Panc1 (cell line): ENCODE measurements around the gene SLC10A1. TPM values are rescaled to one million over a fixed set of nuclear protein-coding genes. Genes with fewer than 3 reads are reported as not detected.

Experiments used
- ATAC-seq: fragments of 200-7000 bp; cut with Tn5 transposase; 2 replicates; pipeline ENCODE4 v1.9.1; 2020; ENCODE audit warnings: mild to moderate bottlenecking, moderate library complexity
- BruUV-seq: library from RNA; stranded (reverse); fragments of 400-500 nt; replicated peaks from 2 replicates; lab custom pipeline; 2021; lab: Mats Ljungman, UMichigan
- CTCF ChIA-PET: fragments of 300-600 bp; sonication (Branson Sonifier 250); formaldehyde crosslinking; loops from one replicate; lab custom pipeline; 2022; ENCODE audit warnings: antibody characterized with exemption; lab: Charles Lee
- POLR2A ChIA-PET: fragments of 300-600 bp; sonication (Branson Sonifier 250); formaldehyde crosslinking; loops from one replicate; lab custom pipeline; 2022; ENCODE audit warnings: antibody characterized with exemption; lab: Charles Lee
- DNase-seq: peaks from one replicate; pipeline ENCODE4 v3.0.0-alpha.2; 2010; ENCODE audit warnings: low read depth, low spot score
- H3K27ac ChIP-seq: 2 replicates; pipeline ENCODE4 v1.5.1; 2011; ENCODE audit warnings: mild to moderate bottlenecking, low read length, inconsistent platforms
- H3K27me3 ChIP-seq: fragments of 200-500 bp; sonication (Bioruptor generic); 2 replicates; pipeline ENCODE4 v1.6.0; 2014; ENCODE audit warnings: low read length, inconsistent platforms; ENCODE audit not compliant: control insufficient read depth, insufficient read depth
- H3K36me3 ChIP-seq: fragments of 200-500 bp; sonication (Bioruptor generic); 2 replicates; pipeline ENCODE4 v1.5.1; 2014; ENCODE audit warnings: inconsistent platforms, mild to moderate bottlenecking, low read length, moderate library complexity; ENCODE audit not compliant: control insufficient read depth, insufficient read depth
- H3K4me1 ChIP-seq: 2 replicates; pipeline ENCODE4 v1.5.1; 2011; ENCODE audit warnings: inconsistent platforms, mild to moderate bottlenecking, low read length, moderate library complexity; ENCODE audit not compliant: control insufficient read depth, insufficient read depth
- H3K4me3 ChIP-seq, 2 experiments: 2 replicates each; pipeline ENCODE4 v1.5.1; 2011 to 2012; ENCODE audit warnings: low read depth in 2 of 2, low read length in 2 of 2, mild to moderate bottlenecking in 2 of 2, inconsistent platforms in 1 of 2, moderate library complexity in 1 of 2
- H3K9me3 ChIP-seq: fragments of 200-500 bp; sonication (Bioruptor generic); 2 replicates; pipeline ENCODE4 v1.5.1; 2014; ENCODE audit warnings: low read depth, mild to moderate bottlenecking, inconsistent platforms, low read length, moderate library complexity; ENCODE audit not compliant: control insufficient read depth, insufficient read depth
- POLR2AphosphoS5 ChIP-seq: IDR thresholded peaks from 2 replicates; pipeline ENCODE4 v1.6.1; 2012; ENCODE audit warnings: mild to moderate bottlenecking, low read depth, low read length, moderate library complexity
- SIN3A ChIP-seq: IDR thresholded peaks from 2 replicates; pipeline ENCODE4 v1.6.1; 2012; ENCODE audit warnings: low read depth, mild to moderate bottlenecking, low read length, moderate library complexity, borderline replicate concordance; ENCODE audit not compliant: insufficient read depth
- TCF7L2 ChIP-seq: IDR thresholded peaks from 2 replicates; pipeline ENCODE4 v1.6.1; 2011; ENCODE audit warnings: mild to moderate bottlenecking, low read depth, low read length, inconsistent platforms
- in situ Hi-C: cut with HindIII; loops from 2 replicates; pipeline ENCODE4 v1.10.0; 2016; ENCODE audit warnings: low sequenced_read_pairs, low pct_unique_long_range_greater_than_20kb
- intact Hi-C: fragments of 100-400 bp; cut with micrococcal nuclease; formaldehyde crosslinking; loops from one replicate; pipeline ENCODE4 v1.10.0; 2022; ENCODE audit not compliant: unreplicated experiment
- total RNA-seq: library from RNA; stranded (reverse); gene quantifications from one replicate; pipeline ENCODE4 v1.2.1, GENCODE V29; 2021; ENCODE audit not compliant: unreplicated experiment
- TF ChIP-seq, protein P1 (sequence below): fragments of 450-650 bp; IDR thresholded peaks from 2 replicates; pipeline ENCODE4 v1.5.1; 2017; ENCODE audit warnings: mild to moderate bottlenecking
- TF ChIP-seq, protein P2 (sequence below), 2 experiments: IDR thresholded peaks; 2 replicates each; pipeline ENCODE4 v1.6.1; 2011 to 2012; ENCODE audit warnings: low read depth in 2 of 2, control low read depth in 1 of 2, low read length in 1 of 2, mild to moderate bottlenecking in 1 of 2, moderate library complexity in 1 of 2; ENCODE audit not compliant: insufficient read depth in 1 of 2

The SLC10A1 gene
- total RNA-seq, 1 experiment from 2014 or later, result not detected

DNA sequence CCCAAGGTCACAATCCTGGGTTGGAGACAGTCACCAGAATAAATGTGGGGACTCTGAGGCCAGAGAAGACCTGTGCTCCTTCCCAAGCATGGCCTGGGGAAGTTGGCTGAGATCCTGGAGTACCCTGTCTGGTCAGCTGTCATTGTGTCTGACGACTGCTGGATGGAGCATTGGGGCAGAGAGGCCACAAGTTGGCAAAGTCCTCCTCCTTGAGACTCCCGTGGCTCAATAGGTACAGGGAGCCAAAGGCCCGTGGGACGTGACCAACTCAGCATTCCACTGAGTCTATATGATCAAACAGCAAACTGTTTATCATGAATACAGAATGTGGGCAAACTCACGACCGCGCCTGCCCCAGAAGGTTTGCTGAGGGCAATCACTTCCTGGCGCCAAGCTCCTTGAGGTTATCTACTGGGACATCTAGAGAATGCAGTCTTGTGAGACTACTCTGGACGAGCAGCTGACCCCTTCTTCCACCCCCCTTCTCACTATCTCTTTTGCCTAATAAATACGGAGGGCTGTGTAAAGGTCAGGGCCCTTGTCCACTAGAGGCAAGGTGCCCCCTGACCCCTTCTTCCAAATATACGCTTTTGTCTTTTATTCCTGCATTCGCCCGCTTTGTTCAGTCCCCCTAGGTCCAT, 14.3 kb upstream of the SLC10A1 start:
- ATAC-seq, result no peak
- intact Hi-C loops, result loop anchor here (10.0 kb wide), 1 partner anchor 503 kb away; no protein-coding TSS in a partner anchor
- POLR2A ChIA-PET, result no interaction called here

DNA sequence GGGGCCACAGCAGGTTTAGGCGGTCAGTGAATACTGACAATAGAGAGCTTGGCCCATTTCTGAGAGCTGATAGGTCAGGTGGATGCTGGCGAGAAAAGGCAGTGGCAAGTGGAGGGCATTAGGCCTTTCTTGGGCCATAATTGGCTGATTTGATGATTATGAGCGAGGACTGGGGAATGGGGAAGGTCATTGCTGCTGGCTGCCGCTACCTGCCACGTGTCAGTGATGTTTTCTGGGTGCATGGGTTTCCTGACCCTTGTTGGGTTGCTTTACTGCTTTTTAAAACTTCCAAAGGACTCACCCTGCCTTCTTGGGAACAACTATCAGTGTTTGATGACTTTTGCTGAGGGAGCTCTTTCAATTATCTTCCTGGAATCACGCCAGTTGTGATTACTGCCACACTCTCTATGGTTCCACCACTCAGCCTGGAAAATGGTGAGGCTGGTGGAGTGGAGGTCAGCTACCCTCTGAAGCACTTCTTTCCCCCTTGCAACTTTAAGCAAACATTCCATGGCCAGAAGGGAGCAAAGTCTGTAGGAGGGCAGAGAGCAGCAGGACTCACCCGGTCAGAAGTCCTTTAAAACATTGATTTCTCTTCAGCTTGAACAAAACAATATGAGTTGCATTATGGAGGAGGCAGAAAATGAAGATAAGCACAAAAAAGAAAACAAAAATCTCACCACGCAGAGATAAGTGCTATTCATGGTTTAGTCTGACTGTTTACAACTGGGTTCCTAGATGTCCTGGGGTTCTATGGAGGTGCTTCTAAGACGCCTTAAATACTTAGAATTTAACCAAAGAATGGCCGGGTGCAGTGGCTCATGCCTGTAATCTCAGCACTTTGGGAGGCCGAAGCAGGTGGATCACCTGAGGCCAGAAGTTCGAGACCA, 12.1 kb upstream of the SLC10A1 start:
- CTCF ChIA-PET, result no interaction called here
- H3K4me1 ChIP-seq, result no peaks in the 10 kb centered on the region
- intact Hi-C loops (no loop called here), in situ Hi-C loops (no loop called here)
- TF ChIP-seq, protein P1, sequence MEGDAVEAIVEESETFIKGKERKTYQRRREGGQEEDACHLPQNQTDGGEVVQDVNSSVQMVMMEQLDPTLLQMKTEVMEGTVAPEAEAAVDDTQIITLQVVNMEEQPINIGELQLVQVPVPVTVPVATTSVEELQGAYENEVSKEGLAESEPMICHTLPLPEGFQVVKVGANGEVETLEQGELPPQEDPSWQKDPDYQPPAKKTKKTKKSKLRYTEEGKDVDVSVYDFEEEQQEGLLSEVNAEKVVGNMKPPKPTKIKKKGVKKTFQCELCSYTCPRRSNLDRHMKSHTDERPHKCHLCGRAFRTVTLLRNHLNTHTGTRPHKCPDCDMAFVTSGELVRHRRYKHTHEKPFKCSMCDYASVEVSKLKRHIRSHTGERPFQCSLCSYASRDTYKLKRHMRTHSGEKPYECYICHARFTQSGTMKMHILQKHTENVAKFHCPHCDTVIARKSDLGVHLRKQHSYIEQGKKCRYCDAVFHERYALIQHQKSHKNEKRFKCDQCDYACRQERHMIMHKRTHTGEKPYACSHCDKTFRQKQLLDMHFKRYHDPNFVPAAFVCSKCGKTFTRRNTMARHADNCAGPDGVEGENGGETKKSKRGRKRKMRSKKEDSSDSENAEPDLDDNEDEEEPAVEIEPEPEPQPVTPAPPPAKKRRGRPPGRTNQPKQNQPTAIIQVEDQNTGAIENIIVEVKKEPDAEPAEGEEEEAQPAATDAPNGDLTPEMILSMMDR, result no peak
- TF ChIP-seq SIN3A (no peak), TCF7L2 (no peak), POLR2AphosphoS5 (no peak)
- TF ChIP-seq, protein P2, sequence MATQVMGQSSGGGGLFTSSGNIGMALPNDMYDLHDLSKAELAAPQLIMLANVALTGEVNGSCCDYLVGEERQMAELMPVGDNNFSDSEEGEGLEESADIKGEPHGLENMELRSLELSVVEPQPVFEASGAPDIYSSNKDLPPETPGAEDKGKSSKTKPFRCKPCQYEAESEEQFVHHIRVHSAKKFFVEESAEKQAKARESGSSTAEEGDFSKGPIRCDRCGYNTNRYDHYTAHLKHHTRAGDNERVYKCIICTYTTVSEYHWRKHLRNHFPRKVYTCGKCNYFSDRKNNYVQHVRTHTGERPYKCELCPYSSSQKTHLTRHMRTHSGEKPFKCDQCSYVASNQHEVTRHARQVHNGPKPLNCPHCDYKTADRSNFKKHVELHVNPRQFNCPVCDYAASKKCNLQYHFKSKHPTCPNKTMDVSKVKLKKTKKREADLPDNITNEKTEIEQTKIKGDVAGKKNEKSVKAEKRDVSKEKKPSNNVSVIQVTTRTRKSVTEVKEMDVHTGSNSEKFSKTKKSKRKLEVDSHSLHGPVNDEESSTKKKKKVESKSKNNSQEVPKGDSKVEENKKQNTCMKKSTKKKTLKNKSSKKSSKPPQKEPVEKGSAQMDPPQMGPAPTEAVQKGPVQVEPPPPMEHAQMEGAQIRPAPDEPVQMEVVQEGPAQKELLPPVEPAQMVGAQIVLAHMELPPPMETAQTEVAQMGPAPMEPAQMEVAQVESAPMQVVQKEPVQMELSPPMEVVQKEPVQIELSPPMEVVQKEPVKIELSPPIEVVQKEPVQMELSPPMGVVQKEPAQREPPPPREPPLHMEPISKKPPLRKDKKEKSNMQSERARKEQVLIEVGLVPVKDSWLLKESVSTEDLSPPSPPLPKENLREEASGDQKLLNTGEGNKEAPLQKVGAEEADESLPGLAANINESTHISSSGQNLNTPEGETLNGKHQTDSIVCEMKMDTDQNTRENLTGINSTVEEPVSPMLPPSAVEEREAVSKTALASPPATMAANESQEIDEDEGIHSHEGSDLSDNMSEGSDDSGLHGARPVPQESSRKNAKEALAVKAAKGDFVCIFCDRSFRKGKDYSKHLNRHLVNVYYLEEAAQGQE (IDR thresholded peaks at IDR 0.05; ENCODE audit: insufficient read depth in 1 of 2, low read depth in 2 of 2, low read length in 1 of 2), result no peak
- POLR2A ChIA-PET, result no interaction called here
- H3K4me3 ChIP-seq, result no peak overlapping the region
- no peak for DNase-seq
- no peak overlapping the region for H3K27ac ChIP-seq
- no peaks in the 10 kb centered on the region for H3K27me3 ChIP-seq
- no peak for ATAC-seq
- BruUV-seq, result no TSS peak
- no peaks in the 10 kb centered on the region for H3K36me3 ChIP-seq
- H3K9me3 ChIP-seq, result no peaks in the 10 kb centered on the region

More for the DNA sequence above, 14.3 kb upstream of the SLC10A1 start:
- Histone ChIP-seq H3K4me1 (no peaks in the 10 kb centered on the region), H3K36me3 (no peaks in the 10 kb centered on the region), H3K27me3 (no peaks in the 10 kb centered on the region), H3K4me3 (no peak overlapping the region), H3K9me3 (no peaks in the 10 kb centered on the region), H3K27ac (no peak overlapping the region)
- TF ChIP-seq TCF7L2, result no peak
- TF ChIP-seq SIN3A, result no peak
- TF ChIP-seq POLR2AphosphoS5, result no peak
- TF ChIP-seq, protein P1, result no peak
- TF ChIP-seq, protein P2 (IDR thresholded peaks at IDR 0.05; ENCODE audit: insufficient read depth in 1 of 2, low read depth in 2 of 2, low read length in 1 of 2), result no peak
- in situ Hi-C loops, result no loop called here
- CTCF ChIA-PET, result no interaction called here
- DNase-seq, result no peak
- no TSS peak for BruUV-seq
